ENCODE measurements around the gene C2orf68. TPM values are rescaled to one million over a fixed set of nuclear protein-coding genes. Genes with fewer than 3 reads are reported as not detected.

The C2orf68 gene
- total RNA-seq, 4 donors from 2014 or later = 19.0 to 44.8 (median 28.2) TPM

Small RNAs within 50 kb of the gene (small RNA-seq; reads per million reads assigned to genes)
- not detected for gene RN7SL126P

Other genes with a start within 250 kb of the C2orf68 start
- 100 to 1,000 TPM in 1 of 4 donors, 10 to 100 TPM in 3; 12.3 to 114 (median 65.2) TPM for gene CAPG, start 201.7 kb downstream of the C2orf68 start, total RNA-seq
- not detected for gene SH2D6, start 193.4 kb downstream of the C2orf68 start, total RNA-seq
- 100 to 1,000 TPM in 3 of 4 donors, 10 to 100 TPM in 1; 77.1 to 249 (median 108) TPM for gene MAT2A, start 72.9 kb downstream of the C2orf68 start, total RNA-seq
- gene GGCX, start 50.6 kb downstream of the C2orf68 start, total RNA-seq = 10 to 100 TPM; 14.1 to 54.1 (median 37.9) TPM
- 10 to 100 TPM in 1 of 4 donors, 1 to 10 TPM in 2, not detected in 1; 1.3 to 12.3 (median 5.2) TPM for gene VAMP8, start 34.5 kb downstream of the C2orf68 start, total RNA-seq
- 100 to 1,000 TPM in 2 of 4 donors, 10 to 100 TPM in 2; 25.6 to 197 (median 99.5) TPM for gene VAMP5, start 27.6 kb downstream of the C2orf68 start, total RNA-seq
- 100 to 1,000 TPM in 2 of 4 donors, 10 to 100 TPM in 2; 53.0 to 362 (median 175) TPM for gene RNF181, start 16.3 kb downstream of the C2orf68 start, total RNA-seq
- gene TMEM150A, start 9.4 kb downstream of the C2orf68 start, total RNA-seq = 10 to 100 TPM in 1 of 4 donors, 1 to 10 TPM in 2, not detected in 1; 2.6 to 24.1 (median 7.8) TPM
- gene USP39, start 4.1 kb upstream of the C2orf68 start, total RNA-seq = 100 to 1,000 TPM in 2 of 4 donors, 10 to 100 TPM in 2; 38.6 to 215 (median 106) TPM
- 1 to 10 TPM in 1 of 4 donors, not detected in 3; 1.4 TPM for gene SFTPB, start 56.1 kb upstream of the C2orf68 start, total RNA-seq
- gene GNLY, start 82.3 kb upstream of the C2orf68 start, total RNA-seq = 1 to 10 TPM in 2 of 4 donors, under 1 TPM in 1, not detected in 1; 0.48 to 5.9 (median 4.8) TPM
- 10 to 100 TPM; 13.2 to 83.0 (median 45.3) TPM for gene ATOH8, start 141.9 kb upstream of the C2orf68 start, total RNA-seq

Data from uterus (tissue), 4 donors.